Cardiac septum (tissue), 1 donor: ENCODE measurements around the gene VPREB1. TPM values are rescaled to one million over a fixed set of nuclear protein-coding genes. Genes with fewer than 3 reads are reported as not detected.
"Not testable (repeated sequence)": the region's sequence is repeated elsewhere in the genome, so short reads cannot be mapped to it uniquely, and the experiment has no call there.

Experiments used
- DNase-seq: peaks from one replicate; pipeline ENCODE4 v3.0.0-alpha.2; 2020; ENCODE audit warnings: low spot score
- intact Hi-C: fragments of 100-400 bp; cut with DNase I; formaldehyde crosslinking; loops from one replicate; pipeline ENCODE4 v1.14.0; 2022
- total RNA-seq: library from RNA; stranded (reverse); fragmentation: NEBNext Ultra II Directional; extraction: Animal tissue kit (Norgen Biotek cat#: 25700); gene quantifications from one replicate; pipeline ENCODE4 v1.2.1, GENCODE V29; 2021
- donor health status: DM: no; HTN: no; CAD: no.

Gene VPREB1
- total RNA-seq, 1 donor from 2014 or later: not detected

- intact Hi-C loops: no loop called here
- no peak for DNase-seq
Measured at GRCh38 chr22:22210889-22211833, 33.4 kb upstream of the VPREB1 start.

GRCh38 chr22:22213231-22213630 is 31.4 kb upstream of the VPREB1 start:
- DNase-seq: no peak
- intact Hi-C loops: no loop called here

- intact Hi-C loops: no loop called here
- no peak for DNase-seq
Measured at GRCh38 chr22:22214819-22215329, 29.7 kb upstream of the VPREB1 start.

- intact Hi-C loops: no loop called here
- no peak for DNase-seq
Measured at GRCh38 chr22:22215659-22216449, 28.7 kb upstream of the VPREB1 start.

GRCh38 chr22:22216450-22216959 is 28.1 kb upstream of the VPREB1 start:
- no peak for DNase-seq
- intact Hi-C loops: no loop called here

GRCh38 chr22:22218302-22218701 is 26.3 kb upstream of the VPREB1 start:
- intact Hi-C loops: no loop called here
- no peak for DNase-seq

- intact Hi-C loops: no loop called here
- DNase-seq: no peak
Measured at GRCh38 chr22:22219140-22219996, 25.2 kb upstream of the VPREB1 start.

- intact Hi-C loops, DNase-seq: not testable (repeated sequence)
Measured at GRCh38 chr22:22221043-22221442, 23.5 kb upstream of the VPREB1 start.

GRCh38 chr22:22226448-22227187 is 18.0 kb upstream of the VPREB1 start:
- DNase-seq: no peak
- intact Hi-C loops: no loop called here

- intact Hi-C loops: no loop called here
- DNase-seq: no peak
Measured at GRCh38 chr22:22228421-22228820, 16.2 kb upstream of the VPREB1 start.

GRCh38 chr22:22228921-22229320 is 15.7 kb upstream of the VPREB1 start:
- intact Hi-C loops: no loop called here
- DNase-seq: no peak

- intact Hi-C loops: no loop called here
- DNase-seq: no peak
Measured at GRCh38 chr22:22229683-22230420, 14.7 kb upstream of the VPREB1 start.

- intact Hi-C loops: no loop called here
- no peak for DNase-seq
Measured at GRCh38 chr22:22230438-22230837, 14.1 kb upstream of the VPREB1 start.

GRCh38 chr22:22233081-22233480 is 11.5 kb upstream of the VPREB1 start:
- intact Hi-C loops: no loop called here
- no peak for DNase-seq

GRCh38 chr22:22235558-22235957 is 9.0 kb upstream of the VPREB1 start:
- intact Hi-C loops: no loop called here
- DNase-seq: no peak

GRCh38 chr22:22237521-22237920 is 7.1 kb upstream of the VPREB1 start:
- no peak for DNase-seq
- intact Hi-C loops: no loop called here

- intact Hi-C loops: no loop called here
Measured at GRCh38 chr22:22239311-22239939, 5.2 kb upstream of the VPREB1 start.

GRCh38 chr22:22241554-22241898 is 3.1 kb upstream of the VPREB1 start:
- intact Hi-C loops: no loop called here
- DNase-seq: no peak

More at GRCh38 chr22:22239311-22239939, 5.2 kb upstream of the VPREB1 start:
- DNase-seq: no peak
